CD4-positive, alpha-beta memory T cell (primary cell): ENCODE measurements around the gene KLHL10. TPM values are rescaled to one million over a fixed set of nuclear protein-coding genes. Genes with fewer than 3 reads are reported as not detected.

Source experiments
- CTCF ChIA-PET: fragments of 350-600 bp; sonication (Branson Sonifier 250); formaldehyde crosslinking; loops from one replicate; lab custom pipeline; 2021; ENCODE audit warnings: inconsistent platforms; ENCODE audit not compliant: partially characterized antibody; lab: Charles Lee
- POLR2A ChIA-PET: fragments of 350-600 bp; sonication (Branson Sonifier 250); formaldehyde crosslinking; loops from one replicate; lab custom pipeline; 2021; ENCODE audit not compliant: partially characterized antibody; lab: Charles Lee
- DNase-seq, 5 donors: peaks; one replicate each; pipeline versions ENCODE4 v3.0.0 to v3.0.0-alpha.2; 2020 to 2022; ENCODE audit warnings: mixed read lengths in 1 of 5
- H3K27ac ChIP-seq: one replicate; pipeline ENCODE4 v1.7.0; 2013; ENCODE audit warnings: low read depth, low read length
- H3K27me3 ChIP-seq: 2 replicates; pipeline ENCODE4 v1.7.0; 2013; ENCODE audit warnings: mild to moderate bottlenecking, low read length, moderate library complexity; ENCODE audit not compliant: insufficient read depth
- H3K36me3 ChIP-seq: 2 replicates; pipeline ENCODE4 v1.7.0; 2013; ENCODE audit warnings: mild to moderate bottlenecking, low read length, moderate library complexity; ENCODE audit not compliant: insufficient read depth
- H3K4me1 ChIP-seq: 2 replicates; pipeline ENCODE4 v1.7.0; 2013; ENCODE audit warnings: mild to moderate bottlenecking, low read length, moderate library complexity; ENCODE audit not compliant: insufficient read depth
- H3K4me3 ChIP-seq, 2 donors: one replicate each; pipeline ENCODE4 v1.7.0; 2013; ENCODE audit warnings: low read length in 2 of 2, mild to moderate bottlenecking in 1 of 2
- H3K9me3 ChIP-seq, 2 donors: one replicate each; pipeline ENCODE4 v1.7.0; 2013; ENCODE audit warnings: low read length in 2 of 2, control low read depth in 1 of 2; ENCODE audit not compliant: control insufficient read depth in 1 of 2
- H3K27ac Mint-ChIP-seq, 7 donors: one replicate each; pipeline ENCODE4 v1.8.0; 2020 to 2021; ENCODE audit warnings: mixed read lengths in 7 of 7, mild to moderate bottlenecking in 6 of 7, inconsistent platforms in 3 of 7, moderate library complexity in 3 of 7
- H3K27me3 Mint-ChIP-seq, 2 donors: one replicate each; pipeline ENCODE4 v1.8.0; 2020 to 2021; ENCODE audit warnings: mixed read lengths in 2 of 2
- H3K36me3 Mint-ChIP-seq, 2 donors: one replicate each; pipeline ENCODE4 v1.8.0; 2020 to 2021; ENCODE audit warnings: mixed read lengths in 2 of 2, inconsistent platforms in 1 of 2, mild to moderate bottlenecking in 1 of 2
- H3K4me1 Mint-ChIP-seq, 4 donors: one replicate each; pipeline ENCODE4 v1.8.0; 2020 to 2021; ENCODE audit warnings: mixed read lengths in 4 of 4, mild to moderate bottlenecking in 1 of 4
- H3K4me3 Mint-ChIP-seq, 8 donors: one replicate each; pipeline ENCODE4 v1.8.0; 2020 to 2021; ENCODE audit warnings: mixed read lengths in 8 of 8, mild to moderate bottlenecking in 7 of 8, moderate library complexity in 6 of 8, inconsistent platforms in 3 of 8
- H3K9me3 Mint-ChIP-seq, 8 donors: one replicate each; pipeline ENCODE4 v1.8.0; 2020 to 2021; ENCODE audit warnings: mixed read lengths in 8 of 8, mild to moderate bottlenecking in 5 of 8, inconsistent platforms in 3 of 8, moderate library complexity in 1 of 8
- intact Hi-C: fragments of 100-400 bp; cut with micrococcal nuclease; formaldehyde crosslinking; loops from one replicate; pipeline ENCODE4 v1.15.1; 2023
- polyA plus RNA-seq, 2 donors: library from polyadenylated mRNA; unstranded; fragments of 300-500 nt; fragmentation: Illumina TruSeq; gene quantifications; one replicate each; pipeline ENCODE4 v1.2.3, GENCODE V29; 2021
- total RNA-seq, 2 experiments: library from RNA; stranded (reverse); gene quantifications; one replicate each; pipeline ENCODE4 v1.2.3, GENCODE V29; 2021

The KLHL10 gene
- total and polyA plus RNA-seq, 4 experiments from 2014 or later = not detected

DNA sequence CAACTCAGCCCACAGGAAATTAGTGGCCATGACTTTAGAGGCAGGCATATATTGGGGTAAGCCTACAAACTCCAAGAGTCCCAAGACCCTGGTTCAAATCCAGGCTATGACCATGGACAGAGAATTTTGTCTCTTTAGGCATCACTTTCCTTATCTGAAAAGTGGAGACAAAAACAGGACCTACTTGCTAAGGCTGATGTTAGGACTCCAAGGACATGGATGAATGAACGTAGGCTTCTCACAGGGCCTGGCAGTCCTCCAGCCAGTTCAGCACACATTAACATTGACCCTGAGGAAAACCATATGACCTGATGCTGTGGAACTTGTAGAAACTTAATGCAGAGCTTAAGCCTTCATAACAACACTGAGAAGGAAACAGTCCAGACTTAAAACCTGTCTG, 23.4 kb upstream of the KLHL10 start:
- H3K9me3 ChIP-seq = no peaks in the 10 kb centered on the region
- DNase-seq = no peak
- no peak overlapping the region for H3K27ac ChIP-seq
- ChIA-PET CTCF (interaction anchor here (0.6 to 1.3 kb wide), 2 partner anchors 13 to 14 kb away, joined by 4 to 5 read pairs; no protein-coding TSS in a partner anchor), POLR2A (no interaction called here)
- H3K36me3 ChIP-seq = no peaks in the 10 kb centered on the region
- peaks cover 20% of the 10 kb centered on the region for H3K4me1 ChIP-seq
- no peaks in the 10 kb centered on the region for H3K27me3 ChIP-seq
- Mint-ChIP-seq H3K4me3 (peak overlapping the region in 1 of 8 donors; percentile 4), H3K27ac (no peak overlapping the region), H3K27me3 (no peaks in the 10 kb centered on the region), H3K36me3 (peaks cover 0 to 5% of the 10 kb centered on the region in 2 donors), H3K4me1 (peaks cover 14 to 28% (median 19%) of the 10 kb centered on the region in 4 donors), H3K9me3 (no peaks in the 10 kb centered on the region)
- no peak overlapping the region for H3K4me3 ChIP-seq
- intact Hi-C loops = loop anchor here (5.0 kb wide), 1 partner anchor 118 kb away; the partner anchor contains the start of gene ODAD4

GRCh38 chr17:41816637-41817320, 20.8 kb upstream of the KLHL10 start:
- DNase-seq = no peak
- no peak overlapping the region for H3K4me3 Mint-ChIP-seq
- no peaks in the 10 kb centered on the region for H3K27me3 Mint-ChIP-seq
- H3K27ac Mint-ChIP-seq = no peak overlapping the region
- intact Hi-C loops = no loop called here
- no peak overlapping the region for H3K4me3 ChIP-seq
- H3K27me3 ChIP-seq = no peaks in the 10 kb centered on the region
- peaks cover 9% of the 10 kb centered on the region for H3K4me1 ChIP-seq
- H3K9me3 ChIP-seq = no peaks in the 10 kb centered on the region
- H3K9me3 Mint-ChIP-seq = no peaks in the 10 kb centered on the region
- CTCF ChIA-PET = interaction anchor here (0.6 kb wide), 1 partner anchor 63 kb away, joined by 5 read pairs; no protein-coding TSS in a partner anchor
- POLR2A ChIA-PET = no interaction called here
- H3K4me1 Mint-ChIP-seq = peaks cover 6 to 10% (median 8%) of the 10 kb centered on the region in 4 donors
- peaks cover 0 to 3% of the 10 kb centered on the region in 2 donors for H3K36me3 Mint-ChIP-seq
- no peak overlapping the region for H3K27ac ChIP-seq
- H3K36me3 ChIP-seq = no peaks in the 10 kb centered on the region

- Histone ChIP-seq H3K36me3 (no peaks in the 10 kb centered on the region), H3K9me3 (no peaks in the 10 kb centered on the region), H3K4me1 (no peaks in the 10 kb centered on the region), H3K27me3 (no peaks in the 10 kb centered on the region), H3K4me3 (no peak overlapping the region), H3K27ac (no peak overlapping the region)
- intact Hi-C loops = no loop called here
- Mint-ChIP-seq H3K4me1 (peaks cover 0 to 5% (median 2%) of the 10 kb centered on the region in 4 donors), H3K4me3 (no peak overlapping the region), H3K9me3 (no peaks in the 10 kb centered on the region), H3K27me3 (no peaks in the 10 kb centered on the region), H3K27ac (no peak overlapping the region), H3K36me3 (no peaks in the 10 kb centered on the region)
- ChIA-PET POLR2A (no interaction called here), CTCF (no interaction called here)
- DNase-seq = no peak
Observed at GRCh38 chr17:41818024-41818423, 19.6 kb upstream of the KLHL10 start.

DNA sequence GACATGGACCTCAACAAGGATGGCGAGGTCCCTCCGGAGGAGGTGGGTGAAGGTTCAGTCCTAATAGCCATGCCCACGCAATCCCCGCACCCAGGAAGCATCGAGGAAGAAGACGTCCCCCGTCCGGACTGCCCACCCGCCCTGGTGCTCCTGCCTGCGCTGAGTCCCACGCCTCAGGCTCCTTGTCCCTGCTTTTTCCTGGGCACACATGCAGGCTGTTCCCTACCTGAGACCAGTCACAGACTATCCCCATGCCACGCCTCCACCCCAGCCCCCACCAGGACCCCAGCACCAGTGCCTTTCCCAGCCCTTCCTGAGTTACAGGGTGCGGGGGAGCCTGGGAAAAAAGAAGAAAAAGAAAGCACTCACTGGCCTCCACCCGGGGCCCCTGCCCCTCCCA, 15.8 kb upstream of the KLHL10 start:
- Mint-ChIP-seq H3K4me3 (no peak overlapping the region), H3K27ac (no peak overlapping the region), H3K36me3 (peaks cover 0 to 4% of the 10 kb centered on the region in 2 donors), H3K9me3 (no peaks in the 10 kb centered on the region), H3K27me3 (no peaks in the 10 kb centered on the region), H3K4me1 (no peaks in the 10 kb centered on the region)
- no peak for DNase-seq
- no peaks in the 10 kb centered on the region for H3K36me3 ChIP-seq
- H3K9me3 ChIP-seq = no peaks in the 10 kb centered on the region
- H3K27me3 ChIP-seq = no peaks in the 10 kb centered on the region
- no peak overlapping the region for H3K4me3 ChIP-seq
- intact Hi-C loops = no loop called here
- CTCF ChIA-PET = no interaction called here
- H3K27ac ChIP-seq = no peak overlapping the region
- no peaks in the 10 kb centered on the region for H3K4me1 ChIP-seq
- POLR2A ChIA-PET = no interaction called here

DNA sequence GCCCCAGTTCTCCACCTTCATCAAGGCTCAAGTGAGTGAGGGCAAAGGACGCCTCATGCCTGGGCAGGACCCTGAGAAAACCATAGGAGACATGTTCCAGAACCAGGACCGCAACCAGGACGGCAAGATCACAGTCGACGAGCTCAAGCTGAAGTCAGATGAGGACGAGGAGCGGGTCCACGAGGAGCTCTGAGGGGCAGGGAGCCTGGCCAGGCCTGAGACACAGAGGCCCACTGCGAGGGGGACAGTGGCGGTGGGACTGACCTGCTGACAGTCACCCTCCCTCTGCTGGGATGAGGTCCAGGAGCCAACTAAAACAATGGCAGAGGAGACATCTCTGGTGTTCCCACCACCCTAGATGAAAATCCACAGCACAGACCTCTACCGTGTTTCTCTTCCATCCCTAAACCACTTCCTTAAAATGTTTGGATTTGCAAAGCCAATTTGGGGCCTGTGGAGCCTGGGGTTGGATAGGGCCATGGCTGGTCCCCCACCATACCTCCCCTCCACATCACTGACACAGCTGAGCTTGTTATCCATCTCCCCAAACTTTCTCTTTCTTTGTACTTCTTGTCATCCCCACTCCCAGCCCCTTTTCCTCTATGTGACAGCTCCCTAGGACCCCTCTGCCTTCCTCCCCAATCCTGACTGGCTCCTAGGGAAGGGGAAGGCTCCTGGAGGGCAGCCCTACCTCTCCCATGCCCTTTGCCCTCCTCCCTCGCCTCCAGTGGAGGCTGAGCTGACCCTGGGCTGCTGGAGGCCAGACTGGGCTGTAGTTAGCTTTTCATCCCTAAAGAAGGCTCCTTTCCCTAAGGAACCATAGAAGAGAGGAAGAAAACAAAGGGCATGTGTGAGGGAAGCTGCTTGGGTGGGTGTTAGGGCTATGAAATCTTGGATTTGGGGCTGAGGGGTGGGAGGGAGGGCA, 15.1 kb upstream of the KLHL10 start:
- H3K9me3 Mint-ChIP-seq = no peaks in the 10 kb centered on the region
- no peaks in the 10 kb centered on the region for H3K9me3 ChIP-seq
- intact Hi-C loops = no loop called here
- peaks cover 2% of the 10 kb centered on the region for H3K36me3 ChIP-seq
- CTCF ChIA-PET = interaction anchor here (0.6 to 2.0 kb wide), 2 partner anchors 11 to 508 kb away, joined by 4 to 7 read pairs; partner anchors contain the start of gene P3H4
- no peak overlapping the region for H3K27ac ChIP-seq
- H3K4me3 ChIP-seq = no peak overlapping the region
- no peaks in the 10 kb centered on the region for H3K27me3 Mint-ChIP-seq
- H3K4me3 Mint-ChIP-seq = no peak overlapping the region
- H3K36me3 Mint-ChIP-seq = peaks cover 0 to 4% of the 10 kb centered on the region in 2 donors
- H3K27ac Mint-ChIP-seq = no peak overlapping the region
- H3K4me1 ChIP-seq = no peaks in the 10 kb centered on the region
- no peaks in the 10 kb centered on the region for H3K27me3 ChIP-seq
- H3K4me1 Mint-ChIP-seq = no peaks in the 10 kb centered on the region
- DNase-seq = no peak
- POLR2A ChIA-PET = interaction anchor here (0.8 kb wide), 1 partner anchor 10 kb away, joined by 3 read pairs; the partner anchor contains the start of gene FKBP10

GRCh38 chr17:41823141-41823524, 14.5 kb upstream of the KLHL10 start:
- ChIA-PET POLR2A (no interaction called here), CTCF (interaction anchor here (0.6 to 2.0 kb wide), 2 partner anchors 12 to 507 kb away, joined by 4 to 7 read pairs; partner anchors contain the start of gene P3H4)
- Histone ChIP-seq H3K36me3 (peaks cover 7% of the 10 kb centered on the region), H3K4me3 (no peak overlapping the region), H3K4me1 (no peaks in the 10 kb centered on the region), H3K27ac (no peak overlapping the region), H3K9me3 (no peaks in the 10 kb centered on the region), H3K27me3 (no peaks in the 10 kb centered on the region)
- Mint-ChIP-seq H3K36me3 (peaks cover 0 to 11% of the 10 kb centered on the region in 2 donors), H3K9me3 (no peaks in the 10 kb centered on the region), H3K4me1 (no peaks in the 10 kb centered on the region), H3K27ac (no peak overlapping the region), H3K4me3 (no peak overlapping the region), H3K27me3 (no peaks in the 10 kb centered on the region)
- intact Hi-C loops = no loop called here
- DNase-seq = no peak

DNA sequence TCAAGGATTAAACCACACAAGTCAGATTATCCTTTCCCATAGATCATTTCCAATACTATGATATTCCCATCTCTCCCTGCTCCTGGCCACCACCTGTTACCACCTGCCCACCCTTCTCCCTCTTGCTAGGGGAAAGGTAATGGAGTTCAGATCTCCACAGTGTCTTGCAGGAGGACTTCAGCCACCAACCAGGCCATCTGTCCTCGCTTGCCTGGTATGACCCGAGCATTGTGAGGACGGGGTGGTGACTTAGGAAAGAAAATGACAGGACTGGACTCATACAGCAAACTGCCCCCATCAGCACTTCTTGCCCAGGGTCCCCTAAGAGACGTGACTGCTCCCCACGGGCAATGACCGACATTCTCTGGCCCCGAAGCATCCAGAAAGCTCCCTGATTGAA, 14.0 kb upstream of the KLHL10 start:
- intact Hi-C loops = no loop called here
- H3K4me1 Mint-ChIP-seq = no peaks in the 10 kb centered on the region
- no peaks in the 10 kb centered on the region for H3K4me1 ChIP-seq
- peaks cover 1 to 11% of the 10 kb centered on the region in 2 donors for H3K36me3 Mint-ChIP-seq
- H3K4me3 ChIP-seq = no peak overlapping the region
- ChIA-PET POLR2A (no interaction called here), CTCF (interaction anchor here (2.0 kb wide), 1 partner anchor 12 kb away, joined by 7 read pairs; the partner anchor contains the start of gene P3H4)
- H3K27ac ChIP-seq = no peak overlapping the region
- no peaks in the 10 kb centered on the region for H3K9me3 ChIP-seq
- no peaks in the 10 kb centered on the region for H3K9me3 Mint-ChIP-seq
- H3K27me3 Mint-ChIP-seq = no peaks in the 10 kb centered on the region
- peaks cover 7% of the 10 kb centered on the region for H3K36me3 ChIP-seq
- no peak for DNase-seq
- H3K27ac Mint-ChIP-seq = no peak overlapping the region
- H3K4me3 Mint-ChIP-seq = no peak overlapping the region
- H3K27me3 ChIP-seq = no peaks in the 10 kb centered on the region
